Measurements from ENCODE around the gene GGNBP2.
A peak's percentile ranks its signal among the peaks of the same experiment; 100 is the strongest.

Gene GGNBP2

DNA sequence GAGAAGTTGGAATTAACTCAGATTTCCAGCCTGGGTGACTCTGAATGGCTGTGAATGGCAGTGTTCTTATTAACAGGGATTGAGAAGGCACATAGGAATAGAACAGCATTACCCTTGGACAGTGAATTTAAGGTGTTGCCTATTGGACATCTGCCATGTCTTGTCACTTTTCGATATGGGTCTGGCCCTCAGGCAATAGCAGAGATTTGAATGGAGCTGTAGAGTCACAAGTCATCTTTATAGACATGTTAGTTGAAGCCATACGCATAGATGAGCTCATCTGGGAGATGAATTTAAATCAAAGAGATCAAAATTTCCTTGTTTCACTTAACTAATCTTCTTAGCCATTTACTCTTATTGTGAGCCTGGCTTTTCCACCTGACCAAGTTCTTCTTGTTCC lies 32.1 kb downstream of the GGNBP2 start:
- no peak for DNase-seq

- DNase-seq, result no peak
These were observed 34.0 kb downstream of the GGNBP2 start for GRCh38 chr17:36578671-36579070.

GRCh38 chr17:36583787-36584186 lies 39.1 kb downstream of the GGNBP2 start:
- no peak for DNase-seq

- no peak for DNase-seq
These were observed 41.4 kb downstream of the GGNBP2 start for GRCh38 chr17:36586138-36586537.

GRCh38 chr17:36590082-36590481 lies 45.4 kb downstream of the GGNBP2 start:
- DNase-seq, result no peak

DNA sequence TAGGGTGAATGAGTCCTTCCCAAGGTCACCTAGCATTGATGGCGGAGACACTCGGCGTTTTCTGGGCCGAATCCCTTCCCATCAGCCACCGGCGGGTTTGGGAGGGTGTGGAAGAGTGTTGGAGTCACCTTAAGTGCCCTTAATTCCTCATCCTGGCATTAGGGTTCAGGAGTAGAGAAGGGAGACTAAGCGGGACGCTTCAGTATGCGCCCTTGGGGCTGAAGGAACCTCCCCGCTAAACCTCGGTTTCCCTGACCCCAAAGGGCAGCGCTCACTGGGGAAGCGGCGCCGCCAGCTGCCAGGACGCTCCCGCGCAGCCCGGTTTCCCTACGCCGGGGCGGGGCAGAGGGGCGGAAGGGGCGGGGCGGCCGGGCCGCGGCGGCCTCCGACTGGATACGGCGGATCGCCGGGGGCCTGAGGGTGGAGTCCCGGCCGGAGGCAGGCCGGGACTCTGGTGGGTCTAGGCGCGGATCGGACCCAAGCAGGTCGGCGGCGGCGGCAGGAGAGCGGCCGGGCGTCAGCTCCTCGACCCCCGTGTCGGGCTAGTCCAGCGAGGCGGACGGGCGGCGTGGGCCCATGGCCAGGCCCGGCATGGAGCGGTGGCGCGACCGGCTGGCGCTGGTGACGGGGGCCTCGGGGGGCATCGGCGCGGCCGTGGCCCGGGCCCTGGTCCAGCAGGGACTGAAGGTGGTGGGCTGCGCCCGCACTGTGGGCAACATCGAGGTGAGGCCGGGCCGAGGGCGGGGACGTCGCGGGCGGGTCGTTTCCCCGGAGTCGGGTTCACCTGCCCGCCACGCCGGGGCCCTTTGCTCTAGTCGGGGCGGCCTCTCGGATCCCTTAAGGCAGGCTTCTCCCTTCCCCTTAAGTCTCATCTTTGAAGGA lies 47.0 kb downstream of the GGNBP2 start, which contains the start of gene DHRS11:
DHRS11 (plus strand) TSS at position 446 of the 882 bp plus-strand sequence; CDS start at position 577, 131 bp downstream.
- DNase-seq, result peak; percentile 69 to 71

GRCh38 chr17:36592316-36592715 lies 47.6 kb downstream of the GGNBP2 start:
- DNase-seq, result no peak

- DNase-seq, result no peak
These were observed 48.1 kb downstream of the GGNBP2 start for GRCh38 chr17:36592716-36593321.

DNA sequence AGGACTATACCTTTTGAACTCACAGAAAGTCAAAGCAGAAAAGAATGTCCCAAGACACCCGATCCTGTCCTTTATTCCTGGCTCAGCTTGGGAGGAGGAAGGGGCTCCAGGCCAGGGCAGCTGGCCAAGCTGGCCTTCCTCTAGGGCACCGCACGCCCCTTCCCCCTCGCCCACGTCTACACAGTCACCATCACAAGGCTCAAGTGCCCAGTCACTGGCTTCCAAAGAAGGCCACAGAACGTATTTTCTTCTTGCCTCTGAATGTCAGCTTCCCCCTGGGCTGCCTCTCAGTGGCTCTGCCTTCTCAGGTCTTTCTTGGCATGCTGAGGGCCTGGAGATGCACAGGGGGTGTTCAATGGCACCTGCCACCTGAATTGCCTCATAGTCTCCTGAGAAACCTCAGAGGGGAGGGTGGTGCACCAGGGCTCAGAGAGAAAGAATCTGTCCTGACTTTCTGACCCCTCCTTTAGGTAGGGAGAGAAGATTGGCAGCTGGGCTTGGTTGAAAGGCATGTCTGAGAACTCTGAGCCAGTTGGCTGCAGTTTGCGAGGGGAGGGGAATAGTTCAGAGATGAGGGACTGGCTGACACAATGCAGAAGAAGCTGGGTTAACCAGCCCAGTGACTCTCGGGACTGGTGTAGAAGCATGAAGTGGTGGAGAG lies 49.1 kb downstream of the GGNBP2 start:
- DNase-seq, result no peak

- DNase-seq, result no peak
These were observed 50.1 kb downstream of the GGNBP2 start for GRCh38 chr17:36594626-36595401.

- DNase-seq, result no peak
These were observed 52.5 kb downstream of the GGNBP2 start for GRCh38 chr17:36597226-36597625.

- no peak for DNase-seq
These were observed 53.4 kb downstream of the GGNBP2 start for GRCh38 chr17:36597866-36598777.

DNA sequence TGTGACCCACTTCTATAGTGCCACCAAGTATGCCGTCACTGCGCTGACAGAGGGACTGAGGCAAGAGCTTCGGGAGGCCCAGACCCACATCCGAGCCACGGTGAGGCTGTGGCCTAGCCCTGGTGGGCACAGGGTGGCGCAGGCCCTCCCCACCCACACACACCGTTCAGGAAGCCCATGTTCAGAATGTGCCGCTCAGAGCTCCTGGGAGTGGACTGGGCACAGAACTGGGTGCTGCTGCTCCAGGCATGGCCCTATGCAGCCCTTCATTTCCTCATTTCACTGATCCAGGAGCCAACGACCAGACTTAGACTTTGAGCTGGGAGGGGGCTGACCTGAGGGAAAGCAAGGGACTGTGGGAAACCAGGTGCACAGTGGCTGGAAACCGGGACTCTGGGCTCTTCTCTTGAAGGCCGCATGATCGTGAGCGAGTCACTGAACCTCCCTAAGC lies 54.3 kb downstream of the GGNBP2 start:
- DNase-seq, result no peak

DNA sequence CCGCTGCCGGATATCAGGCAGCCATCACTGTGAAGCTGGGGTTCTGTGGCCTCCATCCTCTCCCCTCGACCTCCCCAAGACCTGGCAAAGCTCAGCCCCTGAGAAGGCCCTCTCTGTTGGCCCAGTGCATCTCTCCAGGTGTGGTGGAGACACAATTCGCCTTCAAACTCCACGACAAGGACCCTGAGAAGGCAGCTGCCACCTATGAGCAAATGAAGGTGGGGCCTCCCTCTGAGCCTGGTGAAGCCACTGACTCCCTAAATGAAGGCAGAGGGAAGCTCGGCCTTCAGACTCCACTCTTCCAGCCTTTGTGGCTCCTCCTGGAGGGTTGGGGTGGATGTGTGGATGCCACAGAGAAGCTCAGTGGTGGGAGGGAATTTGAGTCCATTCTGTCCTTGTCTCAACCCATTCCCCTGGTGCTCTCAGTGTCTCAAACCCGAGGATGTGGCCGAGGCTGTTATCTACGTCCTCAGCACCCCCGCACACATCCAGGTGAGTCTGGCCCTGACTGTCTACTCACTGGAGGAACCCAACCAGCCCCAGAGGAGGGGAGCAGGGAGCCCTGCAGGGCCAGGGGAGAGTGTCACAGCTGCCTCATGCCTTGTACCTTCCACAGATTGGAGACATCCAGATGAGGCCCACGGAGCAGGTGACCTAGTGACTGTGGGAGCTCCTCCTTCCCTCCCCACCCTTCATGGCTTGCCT lies 55.0 kb downstream of the GGNBP2 start:
- no peak for DNase-seq

DNA sequence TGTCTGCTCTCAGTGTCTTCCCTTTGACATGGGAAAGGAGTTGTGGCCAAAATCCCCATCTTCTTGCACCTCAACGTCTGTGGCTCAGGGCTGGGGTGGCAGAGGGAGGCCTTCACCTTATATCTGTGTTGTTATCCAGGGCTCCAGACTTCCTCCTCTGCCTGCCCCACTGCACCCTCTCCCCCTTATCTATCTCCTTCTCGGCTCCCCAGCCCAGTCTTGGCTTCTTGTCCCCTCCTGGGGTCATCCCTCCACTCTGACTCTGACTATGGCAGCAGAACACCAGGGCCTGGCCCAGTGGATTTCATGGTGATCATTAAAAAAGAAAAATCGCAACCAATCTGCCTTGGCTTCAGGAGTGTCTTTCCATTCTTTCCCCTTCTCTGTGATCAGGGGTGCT lies 55.7 kb downstream of the GGNBP2 start:
- DNase-seq, result no peak

GRCh38 chr17:36600936-36601302 lies 56.2 kb downstream of the GGNBP2 start:
- DNase-seq, result peak in 1 of 2 donors; percentile 37

DNA sequence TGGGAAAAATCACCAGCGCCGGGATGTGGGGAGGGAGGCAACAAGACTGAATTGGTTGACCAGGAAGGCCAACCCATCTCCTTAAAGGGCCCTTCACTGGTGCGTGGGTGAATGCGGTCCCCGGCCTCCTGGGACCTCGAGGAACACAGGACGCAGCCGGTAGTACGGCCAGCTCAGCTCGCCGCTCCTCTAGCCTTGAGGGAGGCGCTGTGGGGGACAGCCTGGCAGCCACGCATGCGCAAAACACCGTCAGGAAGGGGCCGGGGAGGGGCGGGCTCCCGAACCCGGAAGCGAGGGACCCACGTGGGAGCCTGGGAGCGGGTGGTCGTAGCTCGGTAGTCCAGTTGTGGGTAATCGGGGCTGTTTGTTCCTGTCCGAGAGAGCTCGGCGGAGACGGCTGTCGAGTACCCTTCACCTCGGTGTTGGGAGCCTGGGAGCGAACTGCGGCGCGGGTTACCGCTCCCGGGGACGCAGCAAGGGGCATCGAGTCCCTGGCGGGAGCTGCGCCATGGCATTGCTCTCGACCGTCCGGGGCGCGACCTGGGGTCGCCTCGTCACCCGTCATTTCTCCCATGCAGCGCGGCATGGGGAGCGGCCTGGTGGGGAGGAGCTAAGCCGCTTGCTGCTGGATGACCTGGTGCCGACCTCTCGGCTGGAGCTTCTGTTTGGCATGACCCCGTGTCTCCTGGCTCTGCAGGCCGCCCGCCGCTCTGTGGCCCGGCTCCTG lies 56.7 kb downstream of the GGNBP2 start, which contains the start of gene MRM1:
MRM1 (plus strand) TSS at position 281 of the 727 bp plus-strand sequence; CDS start at position 509, 228 bp downstream.
- peak; percentile 92 to 93 for DNase-seq

DNA sequence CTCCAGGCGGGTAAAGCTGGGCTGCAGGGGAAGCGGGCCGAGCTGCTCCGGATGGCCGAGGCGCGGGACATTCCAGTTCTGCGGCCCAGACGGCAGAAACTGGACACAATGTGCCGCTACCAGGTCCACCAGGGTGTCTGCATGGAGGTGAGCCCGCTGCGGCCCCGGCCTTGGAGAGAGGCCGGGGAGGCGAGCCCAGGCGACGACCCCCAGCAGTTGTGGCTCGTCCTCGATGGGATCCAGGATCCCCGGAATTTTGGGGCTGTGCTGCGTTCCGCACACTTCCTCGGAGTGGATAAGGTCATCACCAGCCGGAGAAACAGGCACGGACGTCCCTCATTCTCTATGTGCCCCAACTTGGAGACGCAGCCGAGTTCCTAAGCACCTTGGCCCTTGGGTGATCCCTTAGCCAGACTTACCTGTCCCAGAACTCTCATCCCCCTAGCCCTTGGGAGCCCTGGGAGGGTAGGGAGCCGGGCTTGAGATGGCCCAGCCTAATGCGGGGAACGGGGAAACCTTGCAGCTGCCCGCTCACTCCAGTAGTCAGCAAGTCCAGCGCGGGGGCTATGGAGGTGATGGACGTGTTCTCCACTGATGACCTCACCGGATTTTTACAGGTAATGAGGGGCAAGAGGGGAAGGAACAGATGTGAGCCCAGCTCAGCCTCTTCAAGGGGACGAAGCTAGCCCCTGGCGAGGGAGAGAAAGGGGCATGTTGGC lies 57.5 kb downstream of the GGNBP2 start:
- DNase-seq, result peak; percentile 16 to 17

GRCh38 chr17:36602924-36603384 lies 58.2 kb downstream of the GGNBP2 start:
- DNase-seq, result peak; percentile 63 to 74

Measured in activated CD4-positive, alpha-beta T cell treated with anti-CD3 and anti-CD28 coated beads for 4 hours (primary cell).